Karpas-422 (cell line): ENCODE measurements around the gene LTO1. TPM values are rescaled to one million over a fixed set of nuclear protein-coding genes. Genes with fewer than 3 reads are reported as not detected.
"Not testable (repeated sequence)": the region's sequence is repeated elsewhere in the genome, so short reads cannot be mapped to it uniquely, and the experiment has no call there.

Experiments used
- DNase-seq: peaks from one replicate; pipeline ENCODE4 v3.0.0-alpha.2; 2015
- H2AFZ ChIP-seq: fragments of 200-600 bp; sonication (generic); 2 replicates; pipeline ENCODE4 v1.6.1; 2014; ENCODE audit warnings: antibody characterized with exemption, low read length, mixed read lengths
- H3K27ac ChIP-seq: fragments of 200-600 bp; sonication (generic); 2 replicates; pipeline ENCODE4 v1.5.1; 2014; ENCODE audit warnings: mild to moderate bottlenecking, low read length, moderate library complexity
- H3K27me3 ChIP-seq: fragments of 200-600 bp; sonication (generic); 2 replicates; pipeline ENCODE4 v1.6.1; 2014; ENCODE audit warnings: low read length, mixed read lengths
- H3K36me3 ChIP-seq: fragments of 200-600 bp; sonication (generic); 2 replicates; pipeline ENCODE4 v1.6.1; 2014; ENCODE audit warnings: low read length, mixed read lengths; ENCODE audit not compliant: insufficient read depth
- H3K4me1 ChIP-seq: fragments of 200-600 bp; sonication (generic); 2 replicates; pipeline ENCODE4 v1.6.1; 2014; ENCODE audit warnings: mild to moderate bottlenecking, low read length, mixed read lengths
- H3K4me2 ChIP-seq: fragments of 200-600 bp; sonication (generic); 2 replicates; pipeline ENCODE4 v1.6.1; 2014; ENCODE audit warnings: low read length, low read depth, mild to moderate bottlenecking; ENCODE audit not compliant: poor library complexity, severe bottlenecking
- H3K4me3 ChIP-seq: fragments of 200-600 bp; sonication (generic); 2 replicates; pipeline ENCODE4 v1.5.1; 2014; ENCODE audit warnings: mild to moderate bottlenecking, antibody characterized with exemption, low read length, mixed read lengths
- H3K79me2 ChIP-seq: fragments of 200-600 bp; sonication (generic); 2 replicates; pipeline ENCODE4 v1.6.1; 2014; ENCODE audit warnings: mild to moderate bottlenecking, low read length, mixed read lengths
- H3K9ac ChIP-seq: fragments of 200-600 bp; sonication (generic); 2 replicates; pipeline ENCODE4 v1.6.0; 2014; ENCODE audit warnings: low read length
- H3K9me2 ChIP-seq: fragments of 200-600 bp; sonication (generic), shearing (Covaris generic); replicated peaks from 2 replicates; pipeline ENCODE4 v1.6.0; 2014; ENCODE audit warnings: mild to moderate bottlenecking, low read length, moderate library complexity; ENCODE audit not compliant: insufficient read depth
- H3K9me3 ChIP-seq: fragments of 300-700, 200-600 bp; sonication (generic); 2 replicates; pipeline ENCODE4 v1.6.1; 2014; ENCODE audit warnings: low read length, mixed read lengths
- H4K20me1 ChIP-seq: fragments of 200-600 bp; sonication (generic); 2 replicates; pipeline ENCODE4 v1.6.1; 2014; ENCODE audit warnings: mild to moderate bottlenecking, antibody characterized with exemption, low read length, low read depth; ENCODE audit not compliant: insufficient read depth
- total RNA-seq: library from RNA; depleted of rRNA; stranded (reverse); fragments of >200 nt; shearing (Covaris generic); gene quantifications from 2 replicates; pipeline ENCODE4 v1.2.3, GENCODE V29; 2014; ENCODE audit warnings: low replicate concordance

LTO1 gene
- total RNA-seq, 1 experiment from 2014 or later: 26.2 TPM

DNA sequence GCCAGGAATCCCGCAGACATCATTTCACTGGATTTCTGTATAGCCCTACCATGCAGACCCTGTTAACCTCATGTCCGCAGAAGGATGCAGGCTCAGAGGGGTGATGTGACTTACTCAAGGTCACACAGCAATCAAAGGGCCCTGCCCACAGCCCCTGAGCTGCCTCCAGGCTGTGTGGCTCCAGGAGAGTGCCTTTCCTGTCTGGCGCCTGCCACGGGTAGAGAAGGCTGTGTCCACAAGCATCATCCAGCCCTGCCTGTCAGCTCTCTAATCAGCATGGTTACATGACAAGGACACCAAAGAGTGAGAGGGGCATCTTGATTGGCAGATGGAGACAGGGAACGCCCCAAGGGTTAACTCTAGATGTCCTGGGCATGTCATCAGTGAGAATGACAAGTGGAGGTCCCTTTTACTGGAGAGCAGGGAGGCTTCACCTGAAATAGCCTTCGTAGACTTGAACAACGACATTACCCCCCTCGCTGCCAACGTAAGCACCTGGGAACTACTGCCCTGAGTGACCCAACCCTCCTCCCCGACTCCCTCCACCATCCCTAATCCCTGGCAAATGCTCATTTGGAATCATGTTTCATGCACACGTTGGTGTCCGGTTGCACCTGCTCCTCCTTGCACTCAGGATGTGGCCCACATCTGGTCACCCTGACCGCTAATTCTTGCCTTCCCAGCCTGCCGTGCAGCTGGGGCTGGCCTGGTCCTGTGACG, 21.8 kb upstream of the LTO1 start:
- Histone ChIP-seq H3K79me2 (no peaks in the 10 kb centered on the region), H3K9me3 (no peaks in the 10 kb centered on the region), H3K27ac (no peak overlapping the region), H3K4me3 (no peak overlapping the region), H3K4me1 (peaks cover 7% of the 10 kb centered on the region), H3K27me3 (no peaks in the 10 kb centered on the region), H2AFZ (no peak overlapping the region), H3K9ac (no peak overlapping the region), H3K36me3 (no peaks in the 10 kb centered on the region), H4K20me1 (peaks cover 3% of the 10 kb centered on the region; the same call in 1 of the 2 replicates), H3K4me2 (no peak overlapping the region), H3K9me2 (no peaks in the 10 kb centered on the region)
- DNase-seq: no peak

DNA sequence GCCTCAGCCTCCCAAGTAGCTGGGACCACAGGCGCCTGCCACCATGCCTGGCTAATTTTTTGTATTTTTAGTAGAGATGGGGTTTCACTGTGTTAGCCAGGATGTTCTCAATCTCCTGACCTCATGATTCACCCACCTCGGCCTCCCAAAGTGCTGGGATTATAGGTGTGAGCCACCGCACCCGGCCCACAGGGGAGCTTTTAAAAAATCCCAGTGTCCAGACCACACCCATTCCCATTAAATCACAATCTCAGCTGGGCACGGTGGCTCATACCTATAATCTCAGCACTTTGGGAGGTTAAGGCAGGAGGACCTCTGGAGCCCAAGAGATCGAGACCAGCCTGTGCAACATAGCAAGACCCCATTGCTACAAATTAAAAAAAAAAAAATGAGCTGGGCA, 20.8 kb upstream of the LTO1 start:
- H3K9me3 ChIP-seq, H3K4me3 ChIP-seq, H3K4me1 ChIP-seq, H3K9me2 ChIP-seq, H2AFZ ChIP-seq, H3K79me2 ChIP-seq, H3K27ac ChIP-seq, H3K27me3 ChIP-seq, H3K4me2 ChIP-seq, H4K20me1 ChIP-seq, H3K36me3 ChIP-seq, DNase-seq, H3K9ac ChIP-seq: not testable (repeated sequence)

DNA sequence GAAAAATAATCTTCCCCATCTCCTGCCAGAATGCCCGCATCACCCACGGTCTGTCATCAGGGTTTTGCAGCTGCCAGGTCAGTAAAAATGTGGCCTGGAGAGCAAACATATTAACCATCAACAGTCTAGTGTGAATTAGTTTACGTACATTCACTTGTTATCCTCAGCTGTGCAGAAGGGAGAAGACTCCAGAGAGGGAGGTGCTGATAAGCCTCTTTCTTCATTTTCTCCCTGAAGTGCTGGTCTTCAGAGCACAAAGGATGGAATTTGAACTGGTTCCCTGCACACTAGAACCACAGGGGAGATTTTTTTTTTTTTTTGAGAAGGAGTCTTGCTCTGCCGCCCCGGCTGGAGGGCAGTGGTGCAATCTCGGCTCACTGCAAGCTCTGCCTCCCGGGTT, 20.4 kb upstream of the LTO1 start:
- Histone ChIP-seq H4K20me1 (peaks cover 3% of the 10 kb centered on the region; the same call in 1 of the 2 replicates), H3K9me2 (no peaks in the 10 kb centered on the region), H3K27ac (no peak overlapping the region), H3K4me2 (no peak overlapping the region), H3K36me3 (no peaks in the 10 kb centered on the region), H3K9me3 (no peaks in the 10 kb centered on the region), H3K79me2 (no peaks in the 10 kb centered on the region), H3K27me3 (no peaks in the 10 kb centered on the region), H3K4me3 (no peak overlapping the region), H2AFZ (no peak overlapping the region), H3K9ac (no peak overlapping the region), H3K4me1 (peaks cover 7% of the 10 kb centered on the region)
- no peak for DNase-seq

DNA sequence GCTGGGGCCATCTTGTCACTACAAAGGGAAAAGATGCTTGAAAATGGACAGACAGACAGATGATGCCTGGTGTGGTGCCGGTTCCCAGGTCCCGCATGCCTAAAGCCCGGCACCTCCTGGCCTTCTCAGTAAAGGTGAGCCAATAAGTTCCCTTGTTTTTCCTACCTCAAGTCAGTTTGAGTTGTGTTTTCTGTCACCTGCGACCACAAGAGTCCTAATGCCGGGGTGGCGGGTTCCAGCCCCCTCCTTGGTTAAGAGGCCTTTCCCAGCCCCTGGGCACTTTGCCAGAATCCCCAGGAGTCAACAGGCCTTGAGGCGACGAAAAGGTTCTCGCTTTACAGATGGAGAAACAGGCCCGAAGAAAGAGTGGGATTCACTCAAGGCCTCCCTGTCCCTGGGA, 19.6 kb upstream of the LTO1 start:
- H3K9me2 ChIP-seq: no peaks in the 10 kb centered on the region
- no peak overlapping the region for H3K4me3 ChIP-seq
- no peak overlapping the region for H3K27ac ChIP-seq
- peaks cover 3% of the 10 kb centered on the region; the same call in 1 of the 2 replicates for H4K20me1 ChIP-seq
- H3K4me1 ChIP-seq: peaks cover 7% of the 10 kb centered on the region
- no peaks in the 10 kb centered on the region for H3K9me3 ChIP-seq
- DNase-seq: no peak
- no peaks in the 10 kb centered on the region for H3K36me3 ChIP-seq
- no peak overlapping the region for H3K9ac ChIP-seq
- H2AFZ ChIP-seq: no peak overlapping the region
- no peaks in the 10 kb centered on the region for H3K79me2 ChIP-seq
- H3K27me3 ChIP-seq: no peaks in the 10 kb centered on the region
- H3K4me2 ChIP-seq: no peak overlapping the region

DNA sequence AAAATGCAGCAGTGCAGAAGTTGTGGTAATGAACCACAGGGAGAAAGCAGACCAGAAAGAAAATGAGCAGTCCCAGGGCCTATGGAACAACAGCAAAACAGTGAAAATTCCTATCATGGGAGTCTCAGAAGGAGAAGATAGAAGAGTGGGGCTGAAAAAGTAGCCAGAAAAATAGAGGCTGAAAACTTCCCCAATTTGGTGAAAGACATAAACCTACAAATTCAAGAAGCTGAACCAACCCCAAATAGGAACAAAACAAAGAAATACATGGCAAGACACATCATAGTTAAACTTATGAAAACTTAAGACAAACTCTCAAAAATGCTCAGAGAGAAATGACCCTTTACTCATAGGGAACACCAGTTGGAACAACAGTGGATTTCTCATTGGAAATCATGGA, 17.3 kb upstream of the LTO1 start:
- Histone ChIP-seq H3K9ac (no peak overlapping the region), H3K9me3 (no peaks in the 10 kb centered on the region), H3K4me2 (no peak overlapping the region), H3K4me1 (no peaks in the 10 kb centered on the region), H3K36me3 (no peaks in the 10 kb centered on the region), H3K27ac (no peak overlapping the region), H4K20me1 (no peaks in the 10 kb centered on the region), H3K9me2 (no peaks in the 10 kb centered on the region), H3K4me3 (no peak overlapping the region), H3K27me3 (no peaks in the 10 kb centered on the region), H2AFZ (no peak overlapping the region), H3K79me2 (no peaks in the 10 kb centered on the region)
- DNase-seq: no peak

DNA sequence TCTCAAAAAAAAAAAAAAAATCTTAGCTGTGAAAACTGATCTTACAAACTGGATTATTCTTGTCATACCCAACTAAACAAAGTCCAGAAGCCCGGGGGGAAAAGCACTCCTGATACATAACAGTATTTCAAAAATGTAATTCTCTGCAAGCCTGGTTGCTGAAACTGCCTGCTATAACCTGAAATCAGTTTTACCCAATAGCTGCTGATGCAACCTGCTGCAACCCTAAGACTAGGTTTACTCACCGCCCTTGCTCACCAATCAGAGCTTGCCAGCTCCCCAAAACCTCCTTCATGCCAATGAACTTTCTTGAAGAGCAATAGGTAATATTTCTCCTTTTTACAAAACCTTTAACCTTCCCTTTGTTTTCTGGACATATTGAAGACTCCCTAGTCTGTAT, 16.3 kb upstream of the LTO1 start:
- no peaks in the 10 kb centered on the region for H3K4me1 ChIP-seq
- no peak overlapping the region for H3K4me2 ChIP-seq

DNA sequence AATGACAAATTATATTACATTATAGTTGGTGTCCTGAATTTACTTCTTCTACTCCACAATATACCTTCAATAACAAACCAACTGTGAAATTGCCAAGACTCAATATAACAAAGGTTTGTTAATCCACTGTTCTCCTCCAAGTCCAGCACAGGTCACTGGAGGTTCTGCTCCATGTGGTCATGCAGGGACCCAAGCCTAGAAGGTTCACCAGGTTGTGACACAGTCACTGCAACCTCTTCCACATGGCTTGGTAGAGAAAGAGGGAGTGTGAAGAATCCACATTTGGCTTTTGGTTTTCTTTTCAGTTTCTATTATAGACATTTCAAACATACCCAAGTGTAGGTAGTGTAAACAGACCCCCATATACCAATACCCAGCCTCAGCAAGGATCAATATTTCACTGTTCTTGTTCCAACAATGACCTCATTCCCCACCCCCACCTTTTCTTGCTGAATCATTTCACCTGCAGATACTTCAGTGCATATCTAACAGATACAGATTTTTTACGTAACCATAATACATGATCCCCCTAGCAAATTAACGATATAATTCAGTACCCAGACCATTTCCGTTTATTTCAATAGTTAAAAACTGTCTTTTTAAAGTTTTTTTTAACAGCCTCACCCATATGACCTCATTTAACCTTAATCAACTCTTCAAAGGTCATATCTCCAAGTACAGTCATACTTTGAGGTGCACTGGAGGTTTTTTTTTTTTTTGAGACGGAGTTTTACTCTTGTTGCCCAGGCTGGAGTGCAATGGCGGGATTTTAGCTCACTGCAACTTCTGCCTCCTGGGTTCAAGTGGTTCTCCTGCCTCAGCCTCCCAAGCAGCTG, 14.5 kb upstream of the LTO1 start:
- Histone ChIP-seq H3K79me2 (no peaks in the 10 kb centered on the region), H4K20me1 (no peaks in the 10 kb centered on the region), H3K36me3 (no peaks in the 10 kb centered on the region), H3K27me3 (no peaks in the 10 kb centered on the region), H3K27ac (no peak overlapping the region), H3K4me2 (no peak overlapping the region), H3K4me3 (no peak overlapping the region), H3K9me3 (no peaks in the 10 kb centered on the region), H3K9me2 (no peaks in the 10 kb centered on the region), H3K4me1 (no peaks in the 10 kb centered on the region), H3K9ac (no peak overlapping the region), H2AFZ (no peak overlapping the region)
- DNase-seq: no peak

More for the DNA sequence above, 16.3 kb upstream of the LTO1 start:
- H2AFZ ChIP-seq: no peak overlapping the region
- no peaks in the 10 kb centered on the region for H4K20me1 ChIP-seq
- no peaks in the 10 kb centered on the region for H3K9me3 ChIP-seq
- H3K36me3 ChIP-seq: no peaks in the 10 kb centered on the region
- no peak overlapping the region for H3K27ac ChIP-seq
- DNase-seq: no peak
- no peak overlapping the region for H3K4me3 ChIP-seq
- H3K9ac ChIP-seq: no peak overlapping the region
- H3K79me2 ChIP-seq: no peaks in the 10 kb centered on the region
- H3K27me3 ChIP-seq: no peaks in the 10 kb centered on the region
- H3K9me2 ChIP-seq: no peaks in the 10 kb centered on the region

DNA sequence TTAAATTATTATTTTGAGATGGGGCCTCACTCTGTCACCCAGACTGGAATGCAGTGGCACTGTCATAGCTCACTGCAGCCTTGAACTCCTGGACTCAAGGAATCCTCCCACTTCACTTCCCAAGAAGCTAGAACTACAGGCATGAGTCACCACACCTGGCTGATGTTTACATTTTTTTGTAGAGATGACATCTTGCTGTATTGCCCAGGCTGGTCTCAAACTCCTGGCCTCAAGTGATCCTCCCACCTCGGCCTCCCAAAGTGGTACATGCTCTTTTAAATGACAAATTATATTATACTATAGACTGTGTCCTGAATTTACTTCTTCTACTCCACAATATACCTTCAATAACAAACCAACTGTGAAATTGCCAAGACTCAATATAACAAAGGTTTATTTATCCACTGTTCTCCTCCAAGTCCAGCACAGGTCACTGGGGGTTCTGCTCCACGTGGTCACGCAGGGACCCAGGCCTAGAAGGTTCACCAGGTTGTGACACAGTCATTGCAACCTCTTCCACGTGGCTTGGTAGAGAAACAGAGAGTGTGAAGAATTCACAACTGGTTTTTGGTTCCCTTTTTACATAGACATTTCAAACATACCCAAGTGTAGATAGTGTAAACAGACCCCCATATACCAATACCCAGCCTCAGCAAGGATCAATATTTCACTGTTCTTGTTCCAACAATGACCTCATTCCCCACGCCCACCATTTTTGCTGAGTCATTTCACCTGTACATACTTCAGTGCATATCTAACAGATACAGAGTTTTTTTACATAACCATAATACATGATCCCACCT, 13.0 kb upstream of the LTO1 start:
- not testable (repeated sequence) for H3K4me3 ChIP-seq, H3K79me2 ChIP-seq, H3K9ac ChIP-seq, H3K27me3 ChIP-seq, H3K9me3 ChIP-seq, H4K20me1 ChIP-seq, H3K9me2 ChIP-seq, H3K4me2 ChIP-seq, H2AFZ ChIP-seq, H3K4me1 ChIP-seq, H3K36me3 ChIP-seq, DNase-seq, H3K27ac ChIP-seq
